Mucosa of descending colon (tissue), 3 donors: ENCODE data around the gene CCT8L2. TPM values are rescaled to one million over a fixed set of nuclear protein-coding genes. Genes with fewer than 3 reads are reported as not detected.
"Not testable (repeated sequence)": the region's sequence is repeated elsewhere in the genome, so short reads cannot be mapped to it uniquely, and the experiment has no call there.

Experiments
- ATAC-seq: fragments of 200-7000 bp; cut with Tn5 transposase; one replicate; pipeline ENCODE4 v1.9.1; 2020; ENCODE audit warnings: mild to moderate bottlenecking, moderate library complexity
- DNase-seq, 3 donors: peaks; one replicate each; pipeline ENCODE4 v3.0.0-alpha.2; 2020
- H3K36me3 ChIP-seq: fragments of 200-600 bp; one replicate; pipeline ENCODE4 v1.8.0; 2021; ENCODE audit warnings: low read depth, mild to moderate bottlenecking
- H3K4me1 ChIP-seq: fragments of 200-600 bp; one replicate; pipeline ENCODE4 v1.8.0; 2021; ENCODE audit warnings: low read depth, mild to moderate bottlenecking
- H3K4me3 ChIP-seq: fragments of 200-600 bp; one replicate; pipeline ENCODE4 v1.8.0; 2021; ENCODE audit warnings: mild to moderate bottlenecking
- H3K9me3 ChIP-seq: fragments of 200-600 bp; one replicate; pipeline ENCODE4 v1.8.0; 2021; ENCODE audit warnings: mild to moderate bottlenecking
- CTCF ChIP-seq: fragments of 200-600 bp; IDR thresholded peaks from one replicate; pipeline ENCODE4 v1.8.0; 2022; ENCODE audit warnings: antibody characterized with exemption, mild to moderate bottlenecking
- intact Hi-C, 2 donors: fragments of 100-400 bp; cut with DNase I in 1 of 2; cut with micrococcal nuclease in 1 of 2; formaldehyde crosslinking; loops; one replicate each; pipeline versions ENCODE4 v1.11.0 to v1.11.1; 2022; cut with DNase I, micrococcal nuclease
- long read RNA-seq, 2 donors: library from polyadenylated mRNA; unstranded; transcript quantifications; one replicate each; pipeline ENCODE4 v2.0.0, GENCODE V29; 2019 to 2021
- total RNA-seq, 3 donors: library from RNA; stranded (reverse); fragmentation: NEBNext Ultra II Directional in 2 of 3; extraction: Animal tissue kit (Norgen Biotek cat#: 25700) in 2 of 3; gene quantifications; one replicate each; pipeline versions ENCODE4 v1.2.1 to v1.2.4, GENCODE V29; 2021 to 2023
- donor health status: DM: no; HTN: no; CAD: no; lungs with moderate emphysema.
- donor health status: DM: no; HTN: no; CAD: no.
- donor health status: DM: no; HTN: yes; CAD: no.

CCT8L2 gene
- not detected for total RNA-seq
- long read RNA-seq, donor 1: 0 reads
- long read RNA-seq, donor 2: 0 reads

GRCh38 chr22:16592710-16593109 is at the start of gene CCT8L2:
TSS of gene CCT8L2 (minus strand) at chr22:16592810. CDS start at chr22:16592550, 260 bp downstream.
- intact Hi-C loops, H3K36me3 ChIP-seq, H3K4me3 ChIP-seq, DNase-seq, ATAC-seq, H3K4me1 ChIP-seq: not testable (repeated sequence)
- peaks cover 36% of the 10 kb centered on the region for H3K9me3 ChIP-seq

- H3K36me3 ChIP-seq, ATAC-seq, H3K4me1 ChIP-seq, DNase-seq, H3K4me3 ChIP-seq, intact Hi-C loops: not testable (repeated sequence)
- H3K9me3 ChIP-seq: peaks cover 30% of the 10 kb centered on the region
These were observed 42.8 kb upstream of the CCT8L2 start for GRCh38 chr22:16635442-16635841.

GRCh38 chr22:16634092-16634491 is 41.5 kb upstream of the CCT8L2 start:
- ATAC-seq, intact Hi-C loops, H3K4me3 ChIP-seq, DNase-seq, H3K36me3 ChIP-seq, H3K4me1 ChIP-seq: not testable (repeated sequence)
- peaks cover 21% of the 10 kb centered on the region for H3K9me3 ChIP-seq

GRCh38 chr22:16628476-16628875 is 35.9 kb upstream of the CCT8L2 start:
- H3K36me3 ChIP-seq, intact Hi-C loops, ATAC-seq, H3K4me3 ChIP-seq, H3K4me1 ChIP-seq, DNase-seq: not testable (repeated sequence)
- H3K9me3 ChIP-seq: peaks cover 13% of the 10 kb centered on the region

- H3K4me1 ChIP-seq, H3K36me3 ChIP-seq, intact Hi-C loops, ATAC-seq, DNase-seq, H3K4me3 ChIP-seq: not testable (repeated sequence)
- H3K9me3 ChIP-seq: peaks cover 17% of the 10 kb centered on the region
These were observed 32.4 kb upstream of the CCT8L2 start for GRCh38 chr22:16625018-16625417.

- H3K36me3 ChIP-seq, ATAC-seq, H3K4me1 ChIP-seq, intact Hi-C loops, H3K4me3 ChIP-seq, DNase-seq: not testable (repeated sequence)
- peaks cover 24% of the 10 kb centered on the region for H3K9me3 ChIP-seq
These were observed 31.0 kb upstream of the CCT8L2 start for GRCh38 chr22:16623595-16623994.

- H3K36me3 ChIP-seq, intact Hi-C loops, DNase-seq, H3K4me1 ChIP-seq, ATAC-seq, H3K4me3 ChIP-seq: not testable (repeated sequence)
- H3K9me3 ChIP-seq: peaks cover 34% of the 10 kb centered on the region
These were observed 24.9 kb upstream of the CCT8L2 start for GRCh38 chr22:16617516-16617915.

- not testable (repeated sequence) for ATAC-seq, H3K36me3 ChIP-seq, H3K4me3 ChIP-seq
These were observed 23.9 kb upstream of the CCT8L2 start for GRCh38 chr22:16616390-16616938.

GRCh38 chr22:16615606-16616245 is 23.1 kb upstream of the CCT8L2 start:
- ATAC-seq, H3K4me3 ChIP-seq, H3K36me3 ChIP-seq, intact Hi-C loops, DNase-seq, H3K4me1 ChIP-seq: not testable (repeated sequence)
- H3K9me3 ChIP-seq: peaks cover 32% of the 10 kb centered on the region

More at GRCh38 chr22:16616390-16616938, 23.9 kb upstream of the CCT8L2 start:
- H3K9me3 ChIP-seq: peaks cover 31% of the 10 kb centered on the region
- DNase-seq, intact Hi-C loops, H3K4me1 ChIP-seq: not testable (repeated sequence)

GRCh38 chr22:16609548-16610261 is 17.1 kb upstream of the CCT8L2 start:
- intact Hi-C loops: no loop called here
- Histone ChIP-seq H3K9me3 (peaks cover 28% of the 10 kb centered on the region), H3K4me1 (no peaks in the 10 kb centered on the region), H3K4me3 (no peak overlapping the region), H3K36me3 (no peaks in the 10 kb centered on the region)
- DNase-seq (no peak), ATAC-seq (no peak)
- no peak for TF ChIP-seq CTCF
